Fibroblast of peridontal ligament (primary cell): ENCODE data around the gene RNLS.
A peak's percentile ranks its signal among the peaks of the same experiment; 100 is the strongest.

Experiments used
- DNase-seq: peaks from one replicate; pipeline ENCODE4 v3.0.0-alpha.2; 2010; ENCODE audit errors: extremely low read depth

The RNLS gene

DNA sequence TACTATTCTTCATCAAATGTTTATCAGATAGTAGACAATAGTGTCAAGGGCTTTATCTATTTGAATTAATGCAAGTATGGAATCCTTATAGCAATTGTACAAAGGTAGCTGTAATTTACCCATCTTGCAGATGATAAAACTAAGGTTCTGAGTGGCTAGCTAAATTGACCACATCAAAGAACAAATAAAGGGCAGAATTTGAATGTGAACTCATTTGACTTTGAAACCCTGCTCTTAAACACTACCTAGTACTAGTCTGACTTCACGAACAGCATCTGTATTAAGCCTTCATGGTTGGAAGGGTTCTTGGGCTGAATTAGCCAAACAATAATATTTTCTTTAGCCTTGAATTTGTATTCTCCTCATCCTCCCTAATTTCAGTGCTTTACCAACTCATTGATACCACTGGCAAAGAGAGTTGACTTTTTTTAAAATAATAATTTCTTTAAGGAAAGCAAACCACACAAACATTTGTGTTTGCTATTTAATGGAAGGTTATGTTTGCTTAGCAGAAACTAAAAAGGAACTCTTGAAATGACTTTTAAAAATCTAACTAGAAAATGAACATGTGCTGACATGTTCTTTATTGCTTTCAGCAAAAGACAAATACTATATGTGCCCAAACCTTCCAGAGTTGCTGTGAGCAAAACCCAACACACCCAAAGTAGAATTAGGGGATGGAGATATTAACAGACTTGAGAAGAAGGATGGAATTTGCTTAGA, 322.6 kb downstream of the RNLS start:
- DNase-seq: no peak

- DNase-seq: no peak
Measured at GRCh38 chr10:88259381-88259780, 323.7 kb downstream of the RNLS start.

DNA sequence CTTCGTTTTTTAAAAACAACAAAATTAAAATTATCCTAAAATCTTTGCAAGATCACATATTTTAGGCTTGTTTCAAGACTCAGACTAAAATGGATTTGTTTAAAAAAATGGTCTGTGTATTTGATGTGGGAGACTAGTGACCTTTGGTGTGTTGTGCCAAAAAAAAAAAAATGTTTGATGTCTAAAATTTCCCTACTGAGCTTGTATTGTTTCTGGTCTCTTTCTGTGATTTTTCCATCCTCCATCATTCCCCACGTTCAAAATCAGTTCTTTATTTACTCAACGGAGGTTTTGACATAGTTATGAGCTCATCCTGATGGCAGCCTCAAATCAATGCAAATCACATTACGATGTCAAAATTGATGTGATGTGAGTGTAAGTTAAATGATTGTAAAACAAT, 326.2 kb downstream of the RNLS start:
- DNase-seq: peak; percentile 59

- no peak for DNase-seq
Measured at GRCh38 chr10:88256013-88256680, 327.0 kb downstream of the RNLS start.

DNA sequence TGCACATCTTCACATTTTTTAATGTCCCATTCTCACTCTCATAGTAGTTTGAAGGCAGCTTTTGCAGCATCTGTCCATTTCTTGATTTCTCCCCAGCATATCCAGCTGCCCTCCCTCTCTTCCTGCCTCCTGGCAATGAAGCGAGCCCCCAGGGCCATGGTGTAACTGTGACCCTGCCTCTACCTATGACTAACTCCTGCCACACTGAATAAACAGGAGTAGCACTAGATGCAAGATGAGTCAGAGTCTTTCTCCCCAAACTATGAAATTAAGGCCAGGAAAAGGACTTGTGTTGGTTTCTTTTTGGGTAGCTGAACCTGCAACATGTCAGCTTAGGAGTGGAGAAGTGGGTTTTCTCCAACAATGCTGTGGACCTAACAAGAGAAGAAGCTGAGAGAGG, 329.0 kb downstream of the RNLS start:
- peak; percentile 77 for DNase-seq

DNA sequence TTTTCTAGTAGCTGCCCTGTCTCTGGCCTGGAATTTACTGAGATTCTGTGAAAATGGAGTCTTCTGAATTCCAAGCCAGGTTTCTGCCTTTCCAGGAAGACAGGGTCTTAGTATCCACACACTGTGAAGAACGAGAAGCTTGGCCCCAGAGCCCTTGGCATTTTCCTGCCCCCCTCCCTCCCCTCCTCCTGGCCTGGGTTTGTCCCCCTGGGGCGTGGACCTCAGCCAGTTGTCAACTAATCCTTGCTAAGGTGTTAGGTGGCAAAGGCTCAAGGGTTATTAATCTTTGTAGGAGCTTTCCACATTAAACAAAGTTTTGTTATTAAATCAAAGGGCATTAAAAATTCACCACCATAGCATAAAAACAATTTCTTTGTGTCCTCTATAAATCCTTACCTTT, 329.5 kb downstream of the RNLS start:
- no peak for DNase-seq

- no peak for DNase-seq
Measured at GRCh38 chr10:88253128-88253527, 330.0 kb downstream of the RNLS start.

GRCh38 chr10:88249450-88249849, 333.7 kb downstream of the RNLS start:
- DNase-seq: no peak

DNA sequence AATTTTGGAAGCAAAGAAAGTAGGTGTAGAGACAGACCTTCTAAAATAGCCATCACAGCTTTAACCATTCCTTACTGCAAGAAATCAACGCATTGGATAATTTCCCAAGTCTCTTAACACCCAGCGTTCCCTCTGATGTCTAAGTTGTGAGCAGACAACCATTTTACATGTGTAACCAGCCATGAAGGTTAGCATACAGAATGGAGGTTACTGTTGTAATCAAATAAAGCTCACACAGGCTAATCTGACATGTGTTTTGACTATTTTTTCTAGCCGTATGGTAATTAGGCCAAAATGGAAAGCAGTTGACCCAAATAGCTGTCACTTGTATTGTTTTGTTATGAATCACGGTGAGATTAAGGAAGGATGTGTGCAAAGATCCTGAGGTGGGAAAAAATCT, 336.4 kb downstream of the RNLS start:
- no peak for DNase-seq

GRCh38 chr10:88245974-88246511, 337.1 kb downstream of the RNLS start:
- peak; percentile 47 for DNase-seq

DNA sequence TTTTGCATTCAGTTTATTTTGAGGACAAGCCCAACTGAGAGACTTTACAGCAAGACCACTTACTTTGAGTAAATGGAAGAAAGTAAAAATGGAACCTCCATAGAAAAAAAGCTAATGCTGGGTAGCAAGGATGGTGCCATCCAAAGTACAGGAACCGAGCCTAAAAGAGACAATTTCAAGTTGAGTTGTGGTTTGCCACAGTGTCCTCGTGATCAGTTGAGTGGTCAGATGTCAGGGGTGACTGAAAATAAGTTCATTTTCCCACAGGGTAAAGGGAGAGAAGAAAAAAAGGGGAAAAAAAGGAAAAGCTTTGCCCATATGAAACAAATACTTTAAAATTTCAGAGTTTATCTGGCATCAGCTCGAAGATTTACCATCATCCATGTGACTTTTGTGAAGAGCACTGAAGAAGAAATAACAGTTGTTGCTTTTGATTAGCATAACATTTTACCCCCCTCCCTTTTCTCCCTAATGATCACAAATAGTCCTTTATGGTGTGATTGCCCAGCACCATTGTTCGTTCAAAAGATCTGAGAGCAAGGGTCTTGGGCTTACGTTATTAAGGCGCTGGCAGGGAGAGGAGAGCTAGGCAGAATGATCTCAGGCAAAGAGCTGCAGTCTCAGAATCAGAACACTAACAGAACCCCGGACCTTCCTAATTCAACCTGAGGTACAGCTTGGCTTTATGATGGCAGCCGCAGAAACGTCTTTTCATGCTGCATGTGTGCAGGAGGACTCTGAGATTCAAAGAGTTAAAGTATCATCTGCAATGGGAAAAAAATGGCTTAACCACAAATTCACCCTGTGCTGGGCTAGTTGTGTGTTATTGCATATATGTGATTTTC, 338.1 kb downstream of the RNLS start:
- DNase-seq: no peak

DNA sequence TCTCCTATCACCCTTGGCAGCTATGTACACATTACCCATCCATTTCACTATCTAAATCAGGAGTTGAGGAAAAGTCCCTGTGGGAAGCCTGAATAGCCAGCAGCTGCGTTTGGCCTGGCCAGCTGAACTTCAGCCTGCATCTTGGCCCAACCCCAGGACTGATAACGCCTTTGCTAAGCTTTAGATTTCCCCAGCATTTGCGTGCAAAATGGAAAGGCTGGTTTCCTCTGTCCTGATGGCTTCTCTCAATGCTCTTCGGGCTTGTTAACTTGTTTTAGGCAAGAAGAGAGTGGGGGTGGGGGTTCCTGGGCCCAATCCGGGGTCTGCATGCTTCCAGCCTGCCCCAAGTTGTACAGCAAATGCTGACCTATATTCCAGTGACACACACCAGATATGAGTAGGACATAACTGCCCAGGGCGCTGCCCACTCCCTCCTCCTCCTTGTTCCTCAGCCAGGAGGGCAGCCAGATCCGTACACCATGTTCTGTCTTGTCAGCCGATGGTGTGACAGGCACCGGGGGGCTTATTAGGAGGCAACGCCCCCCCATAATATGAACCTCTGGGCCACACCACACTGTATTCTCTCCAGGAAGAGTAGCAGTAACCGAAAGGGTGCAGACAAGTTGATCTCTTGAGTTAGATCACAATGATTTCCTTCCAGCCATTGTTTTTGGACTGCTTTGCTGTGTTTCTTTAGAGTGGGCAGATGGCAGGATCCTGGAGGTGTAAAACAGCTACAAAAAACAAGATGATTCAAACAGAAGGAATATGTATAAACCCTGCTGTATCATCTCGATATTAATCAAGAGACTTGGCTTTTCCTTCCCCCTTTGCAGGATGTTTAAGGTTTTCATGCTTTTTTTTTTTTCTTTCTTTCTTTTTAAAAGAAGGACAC, 339.0 kb downstream of the RNLS start:
- DNase-seq: peak; percentile 42

DNA sequence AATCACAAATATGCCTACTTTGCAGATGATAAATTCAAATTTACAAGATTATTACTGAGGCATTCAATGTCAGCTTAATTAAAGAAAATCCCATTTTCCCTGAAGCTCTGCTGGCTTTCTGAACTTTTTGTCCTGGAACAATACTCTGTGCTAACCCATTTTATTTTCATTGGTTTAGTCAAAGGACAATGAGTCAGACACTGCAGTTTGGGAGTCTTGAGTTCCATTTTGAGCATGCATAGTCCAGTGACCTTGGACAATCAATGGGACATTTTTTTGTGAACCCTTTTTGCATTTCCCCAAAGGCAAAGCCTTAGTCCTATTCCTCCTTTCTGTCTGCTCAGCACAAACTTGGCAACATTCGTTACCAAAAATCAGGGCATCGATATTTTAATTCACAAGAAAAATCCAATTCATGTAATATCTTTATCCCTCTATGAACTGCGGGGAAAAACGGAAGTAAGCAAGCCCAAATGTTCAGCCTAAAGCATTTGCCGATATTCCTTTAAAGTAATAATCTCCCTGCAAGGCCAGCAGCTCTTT, 339.8 kb downstream of the RNLS start:
- no peak for DNase-seq

DNA sequence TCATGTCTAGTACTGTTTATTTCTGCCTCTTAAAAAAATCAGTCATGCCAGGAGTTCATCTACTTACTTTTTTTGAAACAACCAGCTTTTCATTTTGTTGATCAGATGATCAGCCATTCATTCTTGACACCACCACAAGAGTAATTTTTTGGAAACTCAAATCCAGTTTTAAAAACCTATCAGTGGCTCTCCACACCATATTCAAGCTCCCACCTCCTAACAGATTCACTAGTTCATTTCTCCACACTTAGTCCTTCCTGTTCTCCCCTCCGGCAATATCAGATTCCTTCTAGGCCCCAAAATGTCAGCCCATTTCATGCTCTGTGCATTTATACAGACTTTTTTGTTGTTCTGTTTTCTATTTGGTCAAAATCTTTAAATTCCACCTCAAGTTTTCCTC, 341.6 kb downstream of the RNLS start:
- no peak for DNase-seq

GRCh38 chr10:88239212-88239611, 343.9 kb downstream of the RNLS start:
- DNase-seq: no peak

DNA sequence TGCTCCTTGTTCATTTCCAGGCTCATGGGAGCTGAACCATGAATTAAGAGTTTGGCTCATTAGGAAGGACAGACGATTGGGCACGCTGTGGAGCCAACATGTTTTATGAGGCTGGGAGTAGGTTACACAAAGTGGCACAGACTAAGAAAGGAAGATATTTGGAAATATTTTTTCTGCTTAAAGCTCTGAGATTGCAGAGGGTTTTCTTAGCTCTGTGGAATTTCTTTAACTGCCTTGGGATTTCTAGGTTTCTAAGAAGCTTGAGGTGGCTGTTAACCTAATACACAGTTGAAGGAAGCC, 344.6 kb downstream of the RNLS start:
- peak; percentile 40 for DNase-seq

DNA sequence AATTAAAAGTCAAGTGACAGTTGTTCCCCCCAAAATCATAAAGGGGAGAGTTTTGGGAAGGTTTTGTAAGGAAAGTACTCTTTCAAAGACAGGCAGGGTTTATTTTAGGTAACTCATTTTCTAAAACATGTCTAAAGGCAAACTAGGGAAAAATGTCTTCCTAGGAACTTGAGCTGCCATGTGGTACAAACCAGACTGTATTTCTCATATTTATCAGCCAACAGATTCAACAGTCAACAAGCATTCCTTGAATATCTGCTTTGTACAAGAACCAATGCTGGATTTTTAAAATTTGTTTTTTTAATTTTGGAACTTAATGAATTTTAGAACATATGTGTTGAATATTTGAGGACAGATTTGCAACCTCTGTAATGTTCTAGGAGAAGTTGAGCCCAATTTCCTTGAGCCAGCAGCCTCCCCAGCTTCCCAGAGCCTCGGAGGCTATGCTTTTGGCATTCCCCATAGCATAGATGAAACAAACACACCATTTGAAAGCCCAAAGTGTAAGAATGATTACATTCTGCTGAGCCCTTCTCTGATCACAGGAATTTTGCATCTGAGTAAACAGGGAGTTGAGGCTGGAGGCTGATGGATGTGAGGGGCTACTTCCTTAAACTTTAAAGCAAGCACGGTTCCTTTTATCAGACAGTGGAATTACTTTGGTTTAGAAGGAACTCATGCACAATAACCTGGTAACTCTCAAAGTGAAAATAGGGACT, 345.1 kb downstream of the RNLS start:
- no peak for DNase-seq

DNA sequence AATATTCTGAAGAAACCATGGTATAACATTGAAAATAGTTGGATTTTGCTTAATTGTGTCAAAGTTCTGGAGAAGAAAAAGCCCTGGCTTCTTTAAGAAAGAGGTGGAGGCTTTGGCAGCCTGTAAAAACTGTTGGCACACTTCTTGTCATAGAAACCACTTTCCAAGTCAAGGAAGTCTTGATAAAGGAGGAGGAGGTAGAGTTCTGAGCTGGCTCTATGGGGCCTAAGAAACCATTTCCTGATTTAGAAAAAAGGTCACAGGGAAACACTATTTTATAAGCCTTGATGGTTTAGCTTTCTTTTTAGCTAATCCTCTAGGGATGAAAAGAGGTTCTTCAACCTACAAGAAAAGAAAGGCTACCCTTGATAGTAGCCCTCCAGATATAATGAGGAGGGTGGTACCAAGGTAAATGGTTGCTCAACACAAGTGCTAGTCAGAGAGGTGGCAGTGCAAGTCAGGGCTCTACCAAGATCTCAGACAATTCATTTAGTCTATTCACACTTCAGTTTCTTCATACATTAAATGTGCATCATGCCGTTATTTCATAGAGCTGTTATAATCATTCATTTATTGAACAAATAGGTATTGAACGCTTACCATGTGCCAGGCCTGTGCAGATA, 346.9 kb downstream of the RNLS start:
- DNase-seq: no peak

DNA sequence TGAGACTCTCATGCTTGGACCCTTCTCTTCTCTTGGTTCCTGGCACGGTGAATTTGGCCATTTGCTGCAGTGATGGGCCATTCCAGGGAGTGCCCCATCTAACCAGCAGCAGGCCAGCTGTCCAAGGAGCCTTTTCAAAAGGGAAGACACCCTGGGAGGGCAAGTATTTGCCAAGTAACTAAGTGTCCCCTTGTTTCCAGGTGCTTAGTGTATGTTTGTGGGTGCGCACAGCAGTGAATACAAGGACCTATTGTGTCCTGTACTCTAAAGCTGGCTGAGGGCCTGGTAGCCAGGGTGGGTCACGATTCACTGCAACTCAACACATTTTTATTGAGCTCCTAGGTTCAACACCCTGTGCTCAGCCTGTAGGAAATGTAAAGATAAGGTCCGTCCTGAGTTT, 348.8 kb downstream of the RNLS start:
- DNase-seq: no peak

GRCh38 chr10:88233870-88234269, 349.2 kb downstream of the RNLS start:
- DNase-seq: no peak
